ENCODE data around the gene CRAT.

DNA sequence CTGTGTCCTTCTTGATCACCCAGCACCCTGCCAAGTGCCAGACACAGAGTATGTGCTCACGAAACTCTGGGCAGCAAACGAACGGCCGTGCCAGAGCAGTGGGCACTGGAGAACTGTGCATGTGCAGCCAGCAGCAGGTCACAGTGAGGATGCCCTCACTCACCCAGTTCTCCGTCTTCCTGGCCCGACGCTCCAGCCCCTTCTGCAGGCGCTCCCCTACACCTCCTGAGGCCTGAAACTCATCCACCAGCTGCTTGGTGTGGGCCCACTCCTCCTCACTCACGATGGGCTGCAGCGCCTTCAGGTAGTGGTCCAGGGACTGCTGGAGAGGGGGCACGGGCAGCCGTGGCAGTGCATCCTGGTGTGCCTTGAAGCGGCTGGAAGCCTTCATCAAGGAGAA is 2.9 kb downstream of the CRAT start:
- TF ChIP-seq, protein P1, sequence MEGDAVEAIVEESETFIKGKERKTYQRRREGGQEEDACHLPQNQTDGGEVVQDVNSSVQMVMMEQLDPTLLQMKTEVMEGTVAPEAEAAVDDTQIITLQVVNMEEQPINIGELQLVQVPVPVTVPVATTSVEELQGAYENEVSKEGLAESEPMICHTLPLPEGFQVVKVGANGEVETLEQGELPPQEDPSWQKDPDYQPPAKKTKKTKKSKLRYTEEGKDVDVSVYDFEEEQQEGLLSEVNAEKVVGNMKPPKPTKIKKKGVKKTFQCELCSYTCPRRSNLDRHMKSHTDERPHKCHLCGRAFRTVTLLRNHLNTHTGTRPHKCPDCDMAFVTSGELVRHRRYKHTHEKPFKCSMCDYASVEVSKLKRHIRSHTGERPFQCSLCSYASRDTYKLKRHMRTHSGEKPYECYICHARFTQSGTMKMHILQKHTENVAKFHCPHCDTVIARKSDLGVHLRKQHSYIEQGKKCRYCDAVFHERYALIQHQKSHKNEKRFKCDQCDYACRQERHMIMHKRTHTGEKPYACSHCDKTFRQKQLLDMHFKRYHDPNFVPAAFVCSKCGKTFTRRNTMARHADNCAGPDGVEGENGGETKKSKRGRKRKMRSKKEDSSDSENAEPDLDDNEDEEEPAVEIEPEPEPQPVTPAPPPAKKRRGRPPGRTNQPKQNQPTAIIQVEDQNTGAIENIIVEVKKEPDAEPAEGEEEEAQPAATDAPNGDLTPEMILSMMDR (IDR thresholded peaks at IDR 0.05 in 4 of 5, conservative IDR thresholded peaks at IDR 0.05 in 1 of 5) = no peak
- TF ChIP-seq POLR2A (IDR thresholded peaks at IDR 0.05) = no peak

All from gastrocnemius medialis (tissue), 4 donors.